CD8-positive, alpha-beta memory T cell (primary cell): Measurements from ENCODE around the gene AKTIP. TPM values are rescaled to one million over a fixed set of nuclear protein-coding genes. Genes with fewer than 3 reads are reported as not detected.
"Not testable (repeated sequence)": the region's sequence is repeated elsewhere in the genome, so short reads cannot be mapped to it uniquely, and the experiment has no call there.

Experiments used
- CTCF ChIA-PET: fragments of 350-600 bp; sonication (Branson Sonifier 250); formaldehyde crosslinking; loops from one replicate; lab custom pipeline; 2021; ENCODE audit warnings: antibody characterized with exemption; lab: Charles Lee
- POLR2A ChIA-PET: fragments of 350-600 bp; sonication (Branson Sonifier 250); formaldehyde crosslinking; loops from one replicate; lab custom pipeline; 2021; ENCODE audit warnings: antibody characterized with exemption; lab: Charles Lee
- DNase-seq, 5 donors: peaks; one replicate each; pipeline versions ENCODE4 v3.0.0 to v3.0.0-alpha.2; 2020 to 2022; ENCODE audit warnings: mixed read lengths in 1 of 5
- H3K27ac ChIP-seq: one replicate; pipeline ENCODE4 v1.7.0; 2013; ENCODE audit warnings: low read depth, mild to moderate bottlenecking, low read length, moderate library complexity
- H3K27me3 ChIP-seq: 2 replicates; pipeline ENCODE4 v1.7.0; 2013; ENCODE audit warnings: low read length, mild to moderate bottlenecking; ENCODE audit not compliant: insufficient read depth, poor library complexity, severe bottlenecking
- H3K36me3 ChIP-seq: 2 replicates; pipeline ENCODE4 v1.7.0; 2013; ENCODE audit warnings: mild to moderate bottlenecking, low read length, moderate library complexity; ENCODE audit not compliant: insufficient read depth
- H3K4me1 ChIP-seq: 2 replicates; pipeline ENCODE4 v1.7.0; 2013; ENCODE audit warnings: mild to moderate bottlenecking, low read length, moderate library complexity; ENCODE audit not compliant: insufficient read depth
- H3K4me3 ChIP-seq: 2 replicates; pipeline ENCODE4 v1.7.0; 2013; ENCODE audit warnings: mild to moderate bottlenecking, low read length
- H3K9me3 ChIP-seq: 2 replicates; pipeline ENCODE4 v1.7.0; 2013; ENCODE audit warnings: mild to moderate bottlenecking, low read length
- H3K27ac Mint-ChIP-seq, 8 donors: one replicate each; pipeline ENCODE4 v1.8.0; 2020 to 2021; ENCODE audit warnings: mixed read lengths in 8 of 8, mild to moderate bottlenecking in 6 of 8, inconsistent platforms in 3 of 8, moderate library complexity in 3 of 8
- H3K27me3 Mint-ChIP-seq, 2 donors: one replicate each; pipeline ENCODE4 v1.8.0; 2020 to 2021; ENCODE audit warnings: mixed read lengths in 2 of 2, mild to moderate bottlenecking in 1 of 2, moderate library complexity in 1 of 2
- H3K36me3 Mint-ChIP-seq, 3 donors: one replicate each; pipeline ENCODE4 v1.8.0; 2020 to 2021; ENCODE audit warnings: mixed read lengths in 3 of 3, inconsistent platforms in 1 of 3, mild to moderate bottlenecking in 1 of 3
- H3K4me1 Mint-ChIP-seq, 3 donors: one replicate each; pipeline ENCODE4 v1.8.0; 2020 to 2021; ENCODE audit warnings: mixed read lengths in 3 of 3, inconsistent platforms in 1 of 3, mild to moderate bottlenecking in 1 of 3
- H3K4me3 Mint-ChIP-seq, 7 donors: one replicate each; pipeline ENCODE4 v1.8.0; 2020 to 2021; ENCODE audit warnings: mixed read lengths in 7 of 7, mild to moderate bottlenecking in 6 of 7, moderate library complexity in 4 of 7, inconsistent platforms in 2 of 7
- H3K9me3 Mint-ChIP-seq, 5 donors: one replicate each; pipeline ENCODE4 v1.8.0; 2020 to 2022; ENCODE audit warnings: mixed read lengths in 5 of 5, mild to moderate bottlenecking in 3 of 5, moderate library complexity in 2 of 5, inconsistent platforms in 1 of 5
- polyA plus RNA-seq: library from polyadenylated mRNA; unstranded; fragments of 300-500 nt; fragmentation: Illumina TruSeq; gene quantifications from one replicate; pipeline ENCODE4 v1.2.3, GENCODE V29; 2021
- total RNA-seq, 2 experiments: library from RNA; stranded (reverse); gene quantifications; one replicate each; pipeline ENCODE4 v1.2.3, GENCODE V29; 2021

The AKTIP gene
- total and polyA plus RNA-seq, 3 experiments from 2014 or later = 30.0 to 55.6 (median 31.5) TPM

DNA sequence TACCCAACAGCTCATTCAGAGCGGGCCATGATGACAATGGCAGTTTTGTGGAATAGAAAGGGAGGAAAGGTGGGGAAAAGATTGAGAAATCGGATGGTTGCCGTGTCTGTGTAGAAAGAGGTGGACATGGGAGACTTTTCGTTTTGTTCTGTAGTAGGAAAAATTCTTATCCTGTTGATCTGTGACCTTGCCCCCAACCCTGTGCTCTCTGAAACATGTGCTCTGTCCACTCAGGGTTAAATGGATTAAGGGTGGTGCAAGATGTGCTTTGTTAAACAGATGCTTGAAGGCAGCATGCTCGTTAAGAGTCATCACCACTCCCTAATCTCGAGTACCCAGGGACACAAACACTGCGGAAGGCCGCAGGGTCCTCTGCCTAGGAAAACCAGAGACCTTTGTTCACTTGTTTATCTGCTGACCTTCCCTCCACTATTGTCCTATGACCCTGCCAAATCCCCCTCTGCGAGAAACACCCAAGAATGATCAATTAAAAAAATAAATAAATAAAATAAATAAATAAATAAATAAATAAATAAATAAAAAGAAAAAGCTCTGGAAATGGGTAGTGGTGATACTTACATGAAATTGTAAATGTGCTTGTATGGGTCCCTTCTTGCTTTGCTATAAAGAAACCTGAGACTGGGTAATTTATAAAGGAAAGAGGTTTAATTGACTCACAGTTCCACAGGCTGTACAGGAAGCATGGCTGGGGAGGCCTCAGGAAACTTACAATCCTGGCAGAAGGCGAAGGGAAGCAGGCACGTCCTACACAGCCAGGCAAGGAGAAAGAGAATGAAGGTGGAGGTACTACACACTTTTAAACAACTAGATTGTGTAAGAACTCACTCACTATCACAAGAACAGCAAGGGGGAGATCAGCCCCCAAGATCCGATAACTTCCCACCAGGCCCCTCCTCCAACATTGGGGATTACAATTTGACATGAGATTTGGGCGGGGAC lies 37.0 kb upstream of the AKTIP start:
- Mint-ChIP-seq H3K4me1 (peaks cover 29 to 46% (median 41%) of the 10 kb centered on the region in 3 donors), H3K27ac (peak overlapping the region in 3 of 8 donors; percentile 33 to 66 (median 58))
- H3K4me3 ChIP-seq, H3K4me3 Mint-ChIP-seq, H3K9me3 ChIP-seq, H3K27me3 Mint-ChIP-seq, DNase-seq, H3K36me3 Mint-ChIP-seq, H3K27me3 ChIP-seq, POLR2A ChIA-PET, H3K9me3 Mint-ChIP-seq, H3K36me3 ChIP-seq, H3K27ac ChIP-seq, CTCF ChIA-PET: not testable (repeated sequence)
- H3K4me1 ChIP-seq = peaks cover 30% of the 10 kb centered on the region

DNA sequence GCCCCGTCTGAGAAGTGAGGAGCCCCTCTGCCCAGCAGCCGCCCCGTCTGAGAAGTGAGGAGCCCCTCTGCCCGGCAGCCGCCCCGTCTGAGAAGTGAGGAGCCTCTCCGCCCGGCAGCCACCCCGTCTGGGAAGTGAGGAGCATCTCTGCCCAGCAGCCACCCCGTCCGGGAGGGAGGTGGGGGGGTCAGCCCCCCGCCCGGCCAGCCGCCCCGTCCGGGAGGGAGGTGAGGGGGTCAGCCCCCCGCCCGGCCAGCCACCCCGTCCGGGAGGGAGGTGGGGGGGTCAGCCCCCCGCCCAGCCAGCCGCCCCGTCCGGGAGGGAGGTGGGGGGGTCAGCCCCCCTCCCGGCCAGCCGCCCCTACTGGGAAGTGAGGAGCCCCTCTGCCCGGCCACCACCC lies 36.3 kb upstream of the AKTIP start:
- CTCF ChIA-PET, POLR2A ChIA-PET: not testable (repeated sequence)
- H3K4me1 Mint-ChIP-seq = peaks cover 27 to 46% (median 41%) of the 10 kb centered on the region in 3 donors

DNA sequence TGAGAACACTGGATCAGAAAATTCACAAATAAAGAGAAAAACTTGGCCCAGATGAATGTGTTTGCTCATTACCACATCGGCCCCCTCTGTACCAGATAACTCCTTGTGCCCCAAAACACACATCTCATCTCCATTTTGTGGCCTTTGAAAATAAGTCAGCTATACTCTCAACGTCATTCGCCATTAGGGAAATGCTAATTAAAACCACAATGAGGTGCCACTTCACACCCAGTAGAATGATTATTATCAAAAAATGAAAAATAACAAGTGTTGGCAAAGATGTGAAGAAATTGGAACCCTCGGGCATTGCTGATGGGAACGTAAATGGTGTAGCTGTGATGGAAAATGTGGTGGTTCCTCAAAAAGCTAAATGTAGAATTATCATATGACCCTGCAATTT lies 34.6 kb upstream of the AKTIP start:
- H3K36me3 Mint-ChIP-seq = no peaks in the 10 kb centered on the region
- Histone ChIP-seq H3K9me3 (no peaks in the 10 kb centered on the region), H3K36me3 (no peaks in the 10 kb centered on the region), H3K4me1 (peaks cover 23% of the 10 kb centered on the region), H3K27ac (no peak overlapping the region), H3K27me3 (no peaks in the 10 kb centered on the region), H3K4me3 (no peak overlapping the region)
- peak in 1 of 5 donors; percentile 44 for DNase-seq
- H3K27ac Mint-ChIP-seq = peak overlapping the region in 6 of 8 donors; percentile 12 to 88 (median 68)
- CTCF ChIA-PET = interaction anchor here (1.6 to 2.3 kb wide), 3 partner anchors 7 to 19 kb away, joined by 4 to 9 read pairs (median 6); no protein-coding TSS in a partner anchor
- peaks cover 28 to 43% (median 41%) of the 10 kb centered on the region in 3 donors for H3K4me1 Mint-ChIP-seq
- peak overlapping the region in 6 of 7 donors; percentile 13 to 84 (median 47) for H3K4me3 Mint-ChIP-seq
- peaks cover 0 to 2% of the 10 kb centered on the region in 2 donors for H3K27me3 Mint-ChIP-seq
- POLR2A ChIA-PET = interaction anchor here (0.6 to 1.3 kb wide), 2 partner anchors 15 to 19 kb away, joined by 3 to 6 read pairs; no protein-coding TSS in a partner anchor
- no peaks in the 10 kb centered on the region for H3K9me3 Mint-ChIP-seq

More for the DNA sequence above, 36.3 kb upstream of the AKTIP start:
- H3K9me3 Mint-ChIP-seq, H3K27ac ChIP-seq, H3K27ac Mint-ChIP-seq, H3K27me3 ChIP-seq, H3K36me3 ChIP-seq, H3K4me3 Mint-ChIP-seq, DNase-seq, H3K27me3 Mint-ChIP-seq, H3K9me3 ChIP-seq, H3K4me3 ChIP-seq, H3K36me3 Mint-ChIP-seq: not testable (repeated sequence)
- H3K4me1 ChIP-seq = peaks cover 25% of the 10 kb centered on the region

DNA sequence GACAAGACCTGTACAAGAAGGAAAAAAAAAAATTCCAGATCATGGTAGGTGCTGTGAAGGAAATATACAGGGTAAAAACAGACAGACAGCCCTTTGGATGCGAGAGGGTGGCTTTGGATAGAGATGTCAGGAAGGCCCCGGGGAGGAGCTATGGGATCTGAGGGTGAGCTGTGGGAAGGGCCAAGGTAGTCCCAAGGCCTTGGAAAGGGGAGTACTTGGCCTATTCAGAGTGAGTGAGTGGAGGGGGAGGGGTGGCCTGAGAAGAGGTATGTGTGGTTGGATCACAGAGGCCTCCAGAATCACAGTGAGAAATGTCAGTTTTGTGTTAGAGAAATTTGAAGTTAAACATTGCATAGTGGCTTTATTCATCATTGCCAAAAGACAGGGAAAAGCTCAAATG lies 31.2 kb upstream of the AKTIP start:
- Mint-ChIP-seq H3K27me3 (peaks cover 0 to 2% of the 10 kb centered on the region in 2 donors), H3K36me3 (no peaks in the 10 kb centered on the region), H3K4me1 (peaks cover 28 to 43% (median 41%) of the 10 kb centered on the region in 3 donors), H3K27ac (peak overlapping the region in 4 of 8 donors; percentile 43 to 81 (median 58)), H3K9me3 (no peaks in the 10 kb centered on the region), H3K4me3 (peak overlapping the region in 1 of 7 donors; percentile 13)
- H3K27me3 ChIP-seq = no peaks in the 10 kb centered on the region
- H3K9me3 ChIP-seq = no peaks in the 10 kb centered on the region
- H3K36me3 ChIP-seq = no peaks in the 10 kb centered on the region
- POLR2A ChIA-PET = interaction anchor here (0.6 kb wide), 1 partner anchor 1993 kb away, joined by 4 read pairs; no protein-coding TSS in a partner anchor
- CTCF ChIA-PET = interaction anchor here (0.9 to 3.2 kb wide), 2 partner anchors 16 kb away, joined by 3 to 11 read pairs; no protein-coding TSS in a partner anchor
- H3K27ac ChIP-seq = no peak overlapping the region
- H3K4me3 ChIP-seq = no peak overlapping the region
- DNase-seq = no peak
- peaks cover 23% of the 10 kb centered on the region for H3K4me1 ChIP-seq

DNA sequence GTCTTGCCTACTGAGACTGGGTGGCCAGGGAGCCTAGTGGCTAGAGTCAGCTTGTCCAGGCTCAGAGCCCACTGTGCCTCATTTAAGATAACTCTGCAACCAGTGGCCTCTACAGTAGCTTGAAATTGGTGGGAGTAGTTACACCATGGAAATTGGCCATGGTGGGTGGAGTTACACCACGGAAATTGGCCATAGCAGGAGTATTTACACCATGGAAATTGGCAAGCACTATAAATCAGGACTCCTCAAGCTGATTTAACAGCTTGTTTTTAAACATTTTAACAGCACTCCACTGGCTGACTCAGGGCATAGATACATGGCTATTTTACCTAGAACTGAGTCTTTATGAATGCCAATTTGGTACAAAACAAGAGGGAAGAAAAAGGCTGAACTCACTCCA lies 27.7 kb upstream of the AKTIP start:
- no peaks in the 10 kb centered on the region for H3K36me3 Mint-ChIP-seq
- peaks cover 12 to 21% (median 16%) of the 10 kb centered on the region in 3 donors for H3K4me1 Mint-ChIP-seq
- Histone ChIP-seq H3K27me3 (no peaks in the 10 kb centered on the region), H3K36me3 (no peaks in the 10 kb centered on the region), H3K4me3 (no peak overlapping the region), H3K27ac (no peak overlapping the region), H3K9me3 (no peaks in the 10 kb centered on the region), H3K4me1 (peaks cover 5% of the 10 kb centered on the region)
- H3K27ac Mint-ChIP-seq = no peak overlapping the region
- ChIA-PET POLR2A (no interaction called here), CTCF (interaction anchor here (1.3 kb wide), 1 partner anchor 12 kb away, joined by 3 read pairs; no protein-coding TSS in a partner anchor)
- no peak for DNase-seq
- H3K27me3 Mint-ChIP-seq = no peaks in the 10 kb centered on the region
- no peaks in the 10 kb centered on the region for H3K9me3 Mint-ChIP-seq
- H3K4me3 Mint-ChIP-seq = no peak overlapping the region

DNA sequence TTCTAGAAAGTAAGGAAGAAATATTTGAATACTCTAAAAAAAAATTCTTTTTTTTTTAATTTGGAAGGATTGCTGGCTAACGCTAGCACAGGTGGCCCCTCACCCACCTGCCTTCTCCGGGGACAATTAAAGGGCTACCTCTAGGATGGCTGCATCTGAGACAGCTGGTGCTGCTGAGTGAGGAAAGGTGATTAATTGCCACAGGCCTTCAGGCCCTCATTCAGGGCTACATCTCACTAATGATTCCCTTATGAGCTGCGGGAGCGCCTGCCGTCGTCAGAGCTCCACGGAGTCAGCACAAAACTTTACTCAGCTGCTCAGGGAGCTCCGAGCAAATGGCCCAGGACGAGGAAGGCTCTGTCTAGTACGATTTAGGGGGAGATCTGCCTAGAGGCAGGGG lies 27.0 kb upstream of the AKTIP start:
- peaks cover 2% of the 10 kb centered on the region for H3K4me1 ChIP-seq
- no peaks in the 10 kb centered on the region for H3K27me3 Mint-ChIP-seq
- H3K27ac ChIP-seq = no peak overlapping the region
- H3K4me3 Mint-ChIP-seq = no peak overlapping the region
- H3K36me3 Mint-ChIP-seq = no peaks in the 10 kb centered on the region
- ChIA-PET CTCF (interaction anchor here (1.3 kb wide), 1 partner anchor 13 kb away, joined by 3 read pairs; no protein-coding TSS in a partner anchor), POLR2A (no interaction called here)
- peaks cover 9 to 17% (median 12%) of the 10 kb centered on the region in 3 donors for H3K4me1 Mint-ChIP-seq
- no peak for DNase-seq
- H3K9me3 ChIP-seq = no peaks in the 10 kb centered on the region
- no peak overlapping the region for H3K4me3 ChIP-seq
- H3K36me3 ChIP-seq = no peaks in the 10 kb centered on the region
- no peaks in the 10 kb centered on the region for H3K27me3 ChIP-seq
- no peaks in the 10 kb centered on the region for H3K9me3 Mint-ChIP-seq
- peak overlapping the region in 1 of 8 donors; percentile 11 for H3K27ac Mint-ChIP-seq

DNA sequence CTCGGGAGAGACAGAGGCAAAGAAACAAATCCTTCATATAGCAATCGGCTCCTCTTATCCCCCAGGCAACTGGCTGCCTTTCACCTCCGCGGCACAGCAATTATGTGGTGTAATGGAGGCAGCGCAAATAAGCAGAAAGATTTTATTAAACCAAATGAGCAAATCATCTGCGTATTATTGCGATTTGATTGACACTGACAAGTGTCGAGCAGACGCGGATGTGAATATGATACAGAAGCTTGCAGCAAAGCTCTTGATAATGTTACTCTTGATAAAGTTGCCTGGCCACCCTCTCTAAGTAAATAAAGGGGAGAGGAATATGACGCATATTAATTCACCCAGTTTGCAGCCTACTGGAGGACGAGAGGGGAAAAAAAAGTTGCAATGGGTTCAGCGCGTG lies 26.5 kb upstream of the AKTIP start:
- Mint-ChIP-seq H3K9me3 (no peaks in the 10 kb centered on the region), H3K36me3 (no peaks in the 10 kb centered on the region), H3K4me1 (peaks cover 5 to 11% (median 7%) of the 10 kb centered on the region in 3 donors), H3K4me3 (no peak overlapping the region), H3K27ac (no peak overlapping the region), H3K27me3 (no peaks in the 10 kb centered on the region)
- no peaks in the 10 kb centered on the region for H3K9me3 ChIP-seq
- no peaks in the 10 kb centered on the region for H3K4me1 ChIP-seq
- ChIA-PET POLR2A (no interaction called here), CTCF (no interaction called here)
- H3K4me3 ChIP-seq = no peak overlapping the region
- no peak overlapping the region for H3K27ac ChIP-seq
- no peaks in the 10 kb centered on the region for H3K27me3 ChIP-seq
- H3K36me3 ChIP-seq = no peaks in the 10 kb centered on the region
- no peak for DNase-seq

DNA sequence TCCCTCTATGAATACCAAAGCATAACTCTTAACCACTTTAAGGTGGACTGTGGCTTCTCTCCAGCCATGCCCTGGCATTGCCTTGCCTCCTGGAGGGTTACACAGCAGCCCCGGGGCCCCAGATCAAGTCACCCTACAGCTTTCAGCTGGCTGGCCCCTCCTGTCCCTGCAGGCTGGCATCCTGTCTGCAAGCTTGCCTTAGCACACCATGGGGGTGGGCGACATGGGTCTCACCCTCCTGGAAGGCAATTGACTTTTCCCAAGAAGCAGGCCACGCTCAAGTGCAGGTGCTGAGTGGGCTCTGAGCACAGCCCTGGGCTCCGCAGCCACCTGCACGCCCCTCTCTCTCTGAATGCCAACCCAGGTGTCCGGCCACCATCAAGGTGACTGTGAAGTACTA lies 25.8 kb upstream of the AKTIP start:
- Histone ChIP-seq H3K27ac (no peak overlapping the region), H3K4me1 (no peaks in the 10 kb centered on the region), H3K9me3 (no peaks in the 10 kb centered on the region), H3K36me3 (no peaks in the 10 kb centered on the region), H3K4me3 (no peak overlapping the region), H3K27me3 (no peaks in the 10 kb centered on the region)
- H3K36me3 Mint-ChIP-seq = no peaks in the 10 kb centered on the region
- ChIA-PET CTCF (no interaction called here), POLR2A (no interaction called here)
- no peak overlapping the region for H3K27ac Mint-ChIP-seq
- H3K4me1 Mint-ChIP-seq = peaks cover 0 to 4% (median 0%) of the 10 kb centered on the region in 3 donors
- no peaks in the 10 kb centered on the region for H3K9me3 Mint-ChIP-seq
- peaks cover 0 to under 1% of the 10 kb centered on the region in 2 donors for H3K27me3 Mint-ChIP-seq
- no peak overlapping the region for H3K4me3 Mint-ChIP-seq
- no peak for DNase-seq
